ENCODE data around the gene TACC2. TPM values are rescaled to one million over a fixed set of nuclear protein-coding genes. Genes with fewer than 3 reads are reported as not detected.
A peak's percentile ranks its signal among the peaks of the same experiment; 100 is the strongest.
"Not testable (repeated sequence)": the region's sequence is repeated elsewhere in the genome, so short reads cannot be mapped to it uniquely, and the experiment has no call there.

The TACC2 gene
- total RNA-seq, 1 experiment from 2014 or later = 24.4 TPM

- Mint-ChIP-seq H3K27me3 (ENCODE audit: unreplicated experiment) (no peaks in the 10 kb centered on the region), H3K9me3 (ENCODE audit: low read depth, unreplicated experiment) (no peaks in the 10 kb centered on the region), H3K4me3 (ENCODE audit: low read depth, unreplicated experiment) (no peak overlapping the region), H3K27ac (ENCODE audit: unreplicated experiment) (peak overlapping the region; percentile 44), H3K4me1 (ENCODE audit: low read depth, unreplicated experiment) (no peaks in the 10 kb centered on the region), H3K36me3 (ENCODE audit: insufficient read depth, unreplicated experiment) (peaks cover 8% of the 10 kb centered on the region)
- intact Hi-C loops (cut with micrococcal nuclease; ENCODE audit: unreplicated experiment) = no loop called here
- CTCF ChIA-PET = interaction anchor here (0.8 kb wide), 1 partner anchor 25 kb away, joined by 3 read pairs; no protein-coding TSS in a partner anchor
- TF ChIP-seq, protein P1, sequence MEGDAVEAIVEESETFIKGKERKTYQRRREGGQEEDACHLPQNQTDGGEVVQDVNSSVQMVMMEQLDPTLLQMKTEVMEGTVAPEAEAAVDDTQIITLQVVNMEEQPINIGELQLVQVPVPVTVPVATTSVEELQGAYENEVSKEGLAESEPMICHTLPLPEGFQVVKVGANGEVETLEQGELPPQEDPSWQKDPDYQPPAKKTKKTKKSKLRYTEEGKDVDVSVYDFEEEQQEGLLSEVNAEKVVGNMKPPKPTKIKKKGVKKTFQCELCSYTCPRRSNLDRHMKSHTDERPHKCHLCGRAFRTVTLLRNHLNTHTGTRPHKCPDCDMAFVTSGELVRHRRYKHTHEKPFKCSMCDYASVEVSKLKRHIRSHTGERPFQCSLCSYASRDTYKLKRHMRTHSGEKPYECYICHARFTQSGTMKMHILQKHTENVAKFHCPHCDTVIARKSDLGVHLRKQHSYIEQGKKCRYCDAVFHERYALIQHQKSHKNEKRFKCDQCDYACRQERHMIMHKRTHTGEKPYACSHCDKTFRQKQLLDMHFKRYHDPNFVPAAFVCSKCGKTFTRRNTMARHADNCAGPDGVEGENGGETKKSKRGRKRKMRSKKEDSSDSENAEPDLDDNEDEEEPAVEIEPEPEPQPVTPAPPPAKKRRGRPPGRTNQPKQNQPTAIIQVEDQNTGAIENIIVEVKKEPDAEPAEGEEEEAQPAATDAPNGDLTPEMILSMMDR (IDR thresholded peaks at IDR 0.05; ENCODE audit: unreplicated experiment) = no peak
- DNase-seq = no peak
- no TSS peak for BruUV-seq (replicated peaks)
Observed at GRCh38 chr10:121956111-121957061, 32.6 kb upstream of the TACC2 start.

DNA sequence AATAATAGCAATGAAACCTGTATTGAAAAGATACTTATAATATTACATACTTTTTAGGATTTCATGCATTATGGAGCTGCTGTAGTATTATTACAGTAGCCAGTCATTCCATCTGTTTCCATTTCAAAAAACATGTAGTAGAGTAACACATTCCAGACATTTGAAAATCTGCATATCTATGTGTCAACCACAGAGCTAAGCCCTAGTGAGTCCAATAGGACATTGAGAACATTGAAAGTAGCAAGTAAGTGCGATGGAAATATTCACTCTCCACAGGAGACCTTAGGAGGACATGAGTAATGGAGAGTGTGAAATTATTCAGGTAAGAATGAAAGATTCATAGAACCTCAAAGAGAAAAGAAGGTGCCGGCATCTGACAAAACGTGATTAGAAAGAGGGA, 29.3 kb upstream of the TACC2 start:
- Mint-ChIP-seq H3K27ac (ENCODE audit: unreplicated experiment) (no peak overlapping the region), H3K36me3 (ENCODE audit: insufficient read depth, unreplicated experiment) (peaks cover 8% of the 10 kb centered on the region), H3K27me3 (ENCODE audit: unreplicated experiment) (no peaks in the 10 kb centered on the region), H3K4me1 (ENCODE audit: low read depth, unreplicated experiment) (no peaks in the 10 kb centered on the region), H3K4me3 (ENCODE audit: low read depth, unreplicated experiment) (no peak overlapping the region), H3K9me3 (ENCODE audit: low read depth, unreplicated experiment) (no peaks in the 10 kb centered on the region)
- CTCF ChIA-PET = no interaction called here
- intact Hi-C loops (cut with micrococcal nuclease; ENCODE audit: unreplicated experiment) = no loop called here
- TF ChIP-seq, protein P1 (IDR thresholded peaks at IDR 0.05; ENCODE audit: unreplicated experiment) = no peak
- BruUV-seq (replicated peaks) = no TSS peak
- no peak for DNase-seq

- DNase-seq = no peak
- CTCF ChIA-PET = no interaction called here
- H3K4me1 Mint-ChIP-seq (ENCODE audit: low read depth, unreplicated experiment) = no peaks in the 10 kb centered on the region
- BruUV-seq (replicated peaks) = no TSS peak
- no peaks in the 10 kb centered on the region for H3K9me3 Mint-ChIP-seq (ENCODE audit: low read depth, unreplicated experiment)
- no peaks in the 10 kb centered on the region for H3K27me3 Mint-ChIP-seq (ENCODE audit: unreplicated experiment)
- no peak overlapping the region for H3K4me3 Mint-ChIP-seq (ENCODE audit: low read depth, unreplicated experiment)
- intact Hi-C loops (cut with micrococcal nuclease; ENCODE audit: unreplicated experiment) = no loop called here
- H3K27ac Mint-ChIP-seq (ENCODE audit: unreplicated experiment) = no peak overlapping the region
- peaks cover 4% of the 10 kb centered on the region for H3K36me3 Mint-ChIP-seq (ENCODE audit: insufficient read depth, unreplicated experiment)
- TF ChIP-seq, protein P1 (IDR thresholded peaks at IDR 0.05; ENCODE audit: unreplicated experiment) = no peak
Observed at GRCh38 chr10:121961456-121961855, 27.5 kb upstream of the TACC2 start.

GRCh38 chr10:121965996-121966395, 23.0 kb upstream of the TACC2 start:
- Mint-ChIP-seq H3K27me3 (ENCODE audit: unreplicated experiment) (no peaks in the 10 kb centered on the region), H3K4me3 (ENCODE audit: low read depth, unreplicated experiment) (no peak overlapping the region), H3K4me1 (ENCODE audit: low read depth, unreplicated experiment) (no peaks in the 10 kb centered on the region), H3K36me3 (ENCODE audit: insufficient read depth, unreplicated experiment) (peaks cover 8% of the 10 kb centered on the region), H3K27ac (ENCODE audit: unreplicated experiment) (no peak overlapping the region), H3K9me3 (ENCODE audit: low read depth, unreplicated experiment) (no peaks in the 10 kb centered on the region)
- CTCF ChIA-PET = no interaction called here
- no peak for DNase-seq
- TF ChIP-seq, protein P1 (IDR thresholded peaks at IDR 0.05; ENCODE audit: unreplicated experiment) = no peak
- no TSS peak for BruUV-seq (replicated peaks)
- intact Hi-C loops (cut with micrococcal nuclease; ENCODE audit: unreplicated experiment) = no loop called here

DNA sequence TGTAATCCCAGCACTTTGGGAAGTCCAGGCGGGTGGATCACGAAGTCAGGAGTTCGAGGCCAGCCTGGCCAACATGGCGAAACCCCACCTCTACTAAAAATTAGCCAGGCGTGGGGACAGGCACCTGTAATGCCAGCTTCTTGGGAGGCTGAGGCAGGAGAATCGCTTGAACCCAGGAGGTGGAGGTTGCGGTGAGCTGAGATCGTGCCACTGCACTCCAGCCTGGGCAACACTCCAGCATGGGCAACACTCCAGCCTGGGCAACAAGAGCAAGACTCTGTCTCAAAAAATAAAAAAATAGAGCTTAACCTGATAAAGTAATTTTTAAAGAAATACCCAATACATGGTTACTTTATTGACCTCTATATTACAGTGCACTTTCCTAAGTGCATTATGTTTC, 19.9 kb upstream of the TACC2 start:
- BruUV-seq (replicated peaks); H3K4me3 Mint-ChIP-seq (ENCODE audit: low read depth, unreplicated experiment); DNase-seq; H3K27me3 Mint-ChIP-seq (ENCODE audit: unreplicated experiment); intact Hi-C loops (cut with micrococcal nuclease; ENCODE audit: unreplicated experiment); H3K27ac Mint-ChIP-seq (ENCODE audit: unreplicated experiment); H3K9me3 Mint-ChIP-seq (ENCODE audit: low read depth, unreplicated experiment); H3K4me1 Mint-ChIP-seq (ENCODE audit: low read depth, unreplicated experiment): not testable (repeated sequence)
- CTCF ChIA-PET = interaction anchor here (0.6 kb wide), 1 partner anchor 84 kb away, joined by 3 read pairs; no protein-coding TSS in a partner anchor
- H3K36me3 Mint-ChIP-seq (ENCODE audit: insufficient read depth, unreplicated experiment) = peaks cover 22% of the 10 kb centered on the region
